ENCODE measurements around the gene KCNQ4.

Gene KCNQ4

GRCh38 chr1:40780678-40781607, 2.6 kb upstream of the KCNQ4 start:
- DNase-seq, result peak; percentile 49

GRCh38 chr1:40781608-40781971, 2.0 kb upstream of the KCNQ4 start:
- DNase-seq, result no peak

- DNase-seq, result peak; percentile 49
Observed at GRCh38 chr1:40782371-40782956, 1.1 kb upstream of the KCNQ4 start.

GRCh38 chr1:40784141-40784770, 669 bp downstream of the KCNQ4 start:
- DNase-seq, result peak; percentile 42

GRCh38 chr1:40784771-40785151, 1.2 kb downstream of the KCNQ4 start:
- no peak for DNase-seq

- no peak for DNase-seq
Observed at GRCh38 chr1:40785446-40785845, 1.9 kb downstream of the KCNQ4 start.

- DNase-seq, result no peak
Observed at GRCh38 chr1:40786171-40786994, 2.8 kb downstream of the KCNQ4 start.

- DNase-seq, result no peak
Observed at GRCh38 chr1:40786995-40787705, 3.6 kb downstream of the KCNQ4 start.

GRCh38 chr1:40787737-40788560, 4.4 kb downstream of the KCNQ4 start:
- no peak for DNase-seq

- DNase-seq, result no peak
Observed at GRCh38 chr1:40788561-40789341, 5.2 kb downstream of the KCNQ4 start.

GRCh38 chr1:40789342-40789598, 5.7 kb downstream of the KCNQ4 start:
- DNase-seq, result no peak

- DNase-seq, result no peak
Observed at GRCh38 chr1:40789661-40790430, 6.3 kb downstream of the KCNQ4 start.

- peak; percentile 31 for DNase-seq
Observed at GRCh38 chr1:40792036-40792435, 8.4 kb downstream of the KCNQ4 start.

- DNase-seq, result no peak
Observed at GRCh38 chr1:40793617-40794016, 10.0 kb downstream of the KCNQ4 start.

- no peak for DNase-seq
Observed at GRCh38 chr1:40794048-40794447, 10.5 kb downstream of the KCNQ4 start.

- DNase-seq, result no peak
Observed at GRCh38 chr1:40794974-40795715, 11.6 kb downstream of the KCNQ4 start.

- no peak for DNase-seq
Observed at GRCh38 chr1:40795811-40796586, 12.4 kb downstream of the KCNQ4 start.

GRCh38 chr1:40796939-40797667, 13.5 kb downstream of the KCNQ4 start:
- no peak for DNase-seq
